Measurements from ENCODE around the gene EIF1. TPM values are rescaled to one million over a fixed set of nuclear protein-coding genes. Genes with fewer than 3 reads are reported as not detected.

Gene EIF1
- total and polyA plus RNA-seq, 2 of the 8 experiments (the other 6 are each of a cell fraction or from before 2014, with no cell fraction given) = 175 to 539 TPM

GRCh38 chr17:41647940-41648410 lies 40.7 kb upstream of the EIF1 start (continued):
- peak; percentile 84 to 98 (median 95) for TF ChIP-seq CTCF (IDR thresholded peaks at IDR 0.05; ENCODE audit: control extremely low read depth in 1 of 3, insufficient read depth in 1 of 3, low read depth in 1 of 3, low read length in 3 of 3)
